Heart left ventricle (tissue), 13 donors: ENCODE data around the gene IFIT3.

Experiments used
- CTCF ChIP-seq, 12 donors: fragments of 200-600 bp; sonication (generic) in 4 of 12; IDR thresholded peaks; one replicate each; pipeline versions ENCODE4 v1.5.0 to v1.8.0; 2018 to 2022; ENCODE audit warnings: antibody characterized with exemption in 12 of 12, mild to moderate bottlenecking in 5 of 12
- POLR2A ChIP-seq, 2 donors: fragments of 450-650 bp; IDR thresholded peaks; one replicate each; pipeline ENCODE4 v1.6.1; 2017; ENCODE audit warnings: antibody characterized with exemption in 2 of 2, mild to moderate bottlenecking in 2 of 2, moderate library complexity in 2 of 2
- donor health status: ischemic (EF 13 %, LVEDD 7.1; RV severe dilation, severe dysfunction).
- donor health status: DM: no; HTN: yes; CAD: no.
- donor health status: DM: no; HTN: no; CAD: no.
- donor health status: ischemic (EF 25% LVEDD 6.9; RV normal size, moderate dysfunction).
- donor health status: ischemic (EF 25% LVEDD 5.7; RV mildly dilated, moderate dysfunction).
- donor health status: ischemic (EF 35%, LVEDD 5.7; RV mildly dilated, moderate dysfunction).
- donor health status: nonischemic (EF 11% LVEDD 7.7; RV severe dilation, severe dysfunction).
- donor health status: DM: yes; HTN: yes; CAD: no.
- donor health status: PGD.
- donor health status: ischemic (EF 29% LVEDD 5.4; RV normal size, mild dysfunction).
- donor health status: nonischemic (EF 23%, LVEDD 6.1; RV moderate dilation, normal function).

GRCh38 chr10:89362929-89363328, 35.1 kb downstream of the IFIT3 start:
- no peak for TF ChIP-seq CTCF (IDR thresholded peaks at IDR 0.05)
- no peak for TF ChIP-seq POLR2A (IDR thresholded peaks at IDR 0.05)
